Fibroblast of the aortic adventitia (primary cell): ENCODE results near the gene GPC6. TPM values are rescaled to one million over a fixed set of nuclear protein-coding genes. Genes with fewer than 3 reads are reported as not detected.

Source experiments
- DNase-seq: peaks from one replicate; pipeline ENCODE4 v3.0.0-alpha.2; 2010; ENCODE audit warnings: low read depth
- H3K4me3 ChIP-seq: 2 replicates; pipeline ENCODE4 v1.5.1; 2011; ENCODE audit warnings: low read depth, mild to moderate bottlenecking, control low read depth, low read length, moderate library complexity
- total RNA-seq: library from RNA; depleted of rRNA; stranded (reverse); fragments of >200 nt; gene quantifications from 2 replicates; pipeline ENCODE4 v1.2.3, GENCODE V29; 2012; ENCODE audit warnings: low replicate concordance
- TF ChIP-seq, protein P1 (sequence below): IDR thresholded peaks from 2 replicates; pipeline ENCODE4 v1.5.1; 2011; ENCODE audit warnings: mild to moderate bottlenecking, low read length, control low read depth, inconsistent platforms; ENCODE audit not compliant: insufficient read depth

Gene GPC6
- total RNA-seq, 1 donor, result 92.6 TPM

DNA sequence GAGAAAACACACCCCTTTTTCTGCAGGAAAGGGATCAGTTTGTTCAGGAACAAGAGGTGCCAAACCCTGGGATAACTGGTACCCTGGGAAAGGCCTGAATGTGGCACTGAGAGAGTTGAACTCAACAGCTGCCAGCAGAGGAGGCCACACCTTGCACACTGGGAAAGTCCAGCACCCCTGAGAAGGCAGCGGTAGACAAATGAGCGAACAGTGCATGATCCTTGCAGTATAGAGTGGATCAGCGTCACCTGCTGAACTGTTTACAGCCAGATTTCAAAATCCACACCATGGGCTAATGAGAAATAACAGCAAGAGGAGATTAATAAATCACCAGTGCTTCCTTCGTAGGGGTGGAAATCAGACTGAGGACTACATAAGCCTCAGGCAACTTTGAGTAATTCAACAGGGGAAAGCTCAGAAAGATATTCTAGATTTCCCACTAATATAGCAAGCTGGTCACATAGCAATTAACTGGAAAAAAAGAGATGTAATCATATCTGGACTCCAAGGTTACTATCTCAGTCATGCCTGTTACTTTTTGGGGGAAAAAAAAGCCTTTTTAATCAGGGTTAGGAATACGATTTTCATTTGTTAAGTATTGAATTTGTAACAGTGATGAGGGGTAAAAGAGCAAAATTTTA lies 1200.8 kb downstream of the GPC6 start:
- no peak for DNase-seq
- TF ChIP-seq, protein P1, sequence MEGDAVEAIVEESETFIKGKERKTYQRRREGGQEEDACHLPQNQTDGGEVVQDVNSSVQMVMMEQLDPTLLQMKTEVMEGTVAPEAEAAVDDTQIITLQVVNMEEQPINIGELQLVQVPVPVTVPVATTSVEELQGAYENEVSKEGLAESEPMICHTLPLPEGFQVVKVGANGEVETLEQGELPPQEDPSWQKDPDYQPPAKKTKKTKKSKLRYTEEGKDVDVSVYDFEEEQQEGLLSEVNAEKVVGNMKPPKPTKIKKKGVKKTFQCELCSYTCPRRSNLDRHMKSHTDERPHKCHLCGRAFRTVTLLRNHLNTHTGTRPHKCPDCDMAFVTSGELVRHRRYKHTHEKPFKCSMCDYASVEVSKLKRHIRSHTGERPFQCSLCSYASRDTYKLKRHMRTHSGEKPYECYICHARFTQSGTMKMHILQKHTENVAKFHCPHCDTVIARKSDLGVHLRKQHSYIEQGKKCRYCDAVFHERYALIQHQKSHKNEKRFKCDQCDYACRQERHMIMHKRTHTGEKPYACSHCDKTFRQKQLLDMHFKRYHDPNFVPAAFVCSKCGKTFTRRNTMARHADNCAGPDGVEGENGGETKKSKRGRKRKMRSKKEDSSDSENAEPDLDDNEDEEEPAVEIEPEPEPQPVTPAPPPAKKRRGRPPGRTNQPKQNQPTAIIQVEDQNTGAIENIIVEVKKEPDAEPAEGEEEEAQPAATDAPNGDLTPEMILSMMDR, result no peak
- H3K4me3 ChIP-seq, result no peak overlapping the region

DNA sequence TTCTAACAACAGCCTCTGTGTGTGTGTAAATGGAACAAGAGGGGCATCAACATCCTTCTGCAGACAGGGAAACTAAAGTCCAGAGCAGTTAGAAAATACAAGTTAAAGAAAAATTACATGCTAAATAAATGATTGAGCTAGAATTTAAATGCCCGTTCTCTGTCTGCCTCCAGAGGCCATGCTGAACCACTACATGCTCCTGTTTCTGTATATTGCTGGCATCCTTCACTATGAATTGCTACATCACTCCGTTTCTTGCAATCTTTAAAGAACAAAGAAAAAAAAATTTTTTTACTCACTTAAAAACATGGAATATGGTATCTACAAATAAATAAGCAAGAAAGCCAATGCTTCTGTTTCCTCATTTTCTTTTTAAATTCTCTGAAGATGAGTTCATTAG lies 1205.0 kb downstream of the GPC6 start:
- TF ChIP-seq, protein P1, result peak; percentile 38
- DNase-seq, result peak; percentile 57
- H3K4me3 ChIP-seq, result no peak overlapping the region

DNA sequence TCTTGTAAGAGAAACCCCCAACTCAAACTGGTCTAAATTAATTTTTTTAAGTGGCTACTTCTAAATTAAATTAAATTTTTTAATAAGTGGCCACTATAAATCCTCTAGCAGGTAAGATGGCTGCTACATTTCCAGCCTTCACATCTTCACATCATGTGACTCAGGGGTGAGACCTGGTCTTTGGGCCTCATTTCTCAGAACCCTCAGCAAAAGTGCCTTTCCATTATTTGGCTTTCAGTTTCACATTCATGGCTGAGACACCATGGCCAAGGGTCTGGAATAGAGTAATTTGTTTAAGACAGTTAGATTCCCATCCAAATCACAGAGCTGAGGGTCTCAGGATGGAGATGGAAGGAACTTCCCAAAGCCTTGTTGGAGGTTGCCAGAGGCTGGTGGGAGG lies 1205.4 kb downstream of the GPC6 start:
- TF ChIP-seq, protein P1, result no peak
- DNase-seq, result no peak
- no peak overlapping the region for H3K4me3 ChIP-seq

DNA sequence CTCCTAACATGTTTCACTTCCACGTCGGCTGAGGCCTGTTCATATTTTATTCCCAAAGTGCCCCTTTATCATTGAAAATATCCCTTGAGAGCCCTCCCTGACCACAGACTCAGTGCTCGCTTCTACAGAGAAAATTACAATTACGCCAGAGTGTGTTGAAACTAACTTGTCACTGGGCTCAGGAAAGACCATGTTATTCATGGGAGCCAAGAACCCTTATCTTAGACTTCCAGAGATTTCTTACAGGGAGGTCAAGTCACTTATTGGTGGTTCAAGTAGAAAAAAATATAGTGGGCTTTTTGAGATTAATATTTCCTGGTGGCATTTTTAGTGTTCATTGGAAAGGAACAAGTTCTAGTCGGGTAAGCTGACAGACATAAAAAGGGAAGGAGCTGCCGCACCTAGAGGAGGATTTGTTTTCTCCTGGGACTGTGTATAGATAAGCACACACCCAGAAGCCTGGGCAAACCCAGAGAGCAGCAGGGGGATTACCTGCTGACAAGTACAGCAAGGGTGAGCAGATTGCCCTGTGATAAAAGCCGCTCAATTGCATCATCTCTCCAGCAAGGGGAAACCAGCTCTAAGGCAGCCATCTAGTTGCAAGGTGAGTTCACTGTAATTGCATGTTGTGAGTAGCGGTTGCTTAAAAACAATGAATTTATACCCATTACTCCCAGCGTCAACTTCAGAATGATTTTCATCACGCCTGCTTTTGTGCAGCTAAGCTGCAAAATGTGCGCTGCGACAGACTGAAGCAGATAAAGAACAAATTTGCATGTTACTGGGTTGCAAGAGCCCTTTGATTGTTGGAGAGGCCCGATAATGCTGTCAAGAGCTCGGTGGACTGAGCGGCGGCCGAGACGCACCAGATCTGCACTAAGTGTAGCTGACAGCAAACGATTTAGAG lies 1206.7 kb downstream of the GPC6 start:
- no peak overlapping the region for H3K4me3 ChIP-seq
- TF ChIP-seq, protein P1, result no peak
- no peak for DNase-seq

DNA sequence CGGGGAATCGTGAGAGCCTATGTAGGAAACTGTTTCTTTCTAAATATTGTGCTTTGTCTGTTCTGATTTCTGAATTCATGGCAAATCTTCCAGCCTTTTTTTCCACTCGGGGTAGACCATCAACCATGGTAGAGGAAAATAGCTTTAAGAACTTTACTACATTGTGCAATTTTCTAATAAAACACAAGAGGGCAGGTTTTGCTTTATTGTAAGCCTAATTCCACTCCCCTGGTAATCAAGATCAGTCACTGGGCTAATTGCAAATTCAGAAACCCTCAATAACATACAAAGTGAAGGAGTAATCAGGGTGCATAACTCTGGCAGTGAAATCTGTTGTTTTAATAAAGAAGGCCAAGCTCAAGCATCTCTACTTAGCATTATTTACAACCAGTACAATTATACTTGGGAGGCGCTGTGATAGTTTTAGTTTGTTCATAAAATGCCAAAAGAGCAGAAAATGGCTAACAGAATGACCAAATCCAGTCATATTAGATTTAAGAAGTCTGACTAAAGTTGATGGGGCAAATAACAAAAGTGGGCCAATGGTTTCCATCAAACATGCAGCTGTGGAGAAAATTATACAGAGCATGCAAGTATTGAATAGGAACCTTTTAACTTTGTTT lies 1209.1 kb downstream of the GPC6 start:
- TF ChIP-seq, protein P1, result peak; percentile 56
- peak; percentile 74 for DNase-seq

DNA sequence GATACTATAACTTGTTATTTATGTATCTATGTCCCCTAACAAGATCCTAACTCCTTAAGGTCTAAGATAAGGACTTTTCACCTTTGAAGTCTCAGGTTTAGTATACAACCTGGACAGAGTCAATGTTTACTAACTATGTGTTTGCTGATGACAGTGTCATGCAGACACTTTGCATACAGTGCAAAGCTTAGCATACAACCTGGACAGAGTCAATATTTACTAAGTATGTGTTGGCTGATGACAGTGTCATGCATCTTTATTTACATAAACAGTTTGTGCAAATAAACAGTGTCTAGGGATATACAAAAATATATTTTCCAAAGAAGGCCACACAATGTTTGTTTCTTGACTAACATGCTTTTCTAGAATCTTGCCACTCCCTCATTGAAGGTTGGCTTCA lies 1218.2 kb downstream of the GPC6 start:
- no peak overlapping the region for H3K4me3 ChIP-seq
- TF ChIP-seq, protein P1, result no peak
- DNase-seq, result no peak

More for the DNA sequence above, 1209.1 kb downstream of the GPC6 start:
- no peak overlapping the region for H3K4me3 ChIP-seq
